Ascending aorta (tissue), 2 donors: Measurements from ENCODE around the gene SIM2. TPM values are rescaled to one million over a fixed set of nuclear protein-coding genes. Genes with fewer than 3 reads are reported as not detected.

ENCODE experiments used
- DNase-seq, 2 donors: peaks; one replicate each; pipeline ENCODE4 v3.0.0-alpha.2; 2019; ENCODE audit warnings: low spot score in 2 of 2
- H3K27ac ChIP-seq, 2 donors: fragments of 200-600 bp; sonication (generic); one replicate each; pipeline ENCODE4 v1.5.1; 2016 to 2017; ENCODE audit warnings: mild to moderate bottlenecking in 1 of 2
- H3K27me3 ChIP-seq: fragments of 200-600 bp; sonication (generic); one replicate; pipeline ENCODE4 v1.5.1; 2017
- H3K36me3 ChIP-seq, 2 donors: fragments of 200-600 bp; sonication (generic); one replicate each; pipeline ENCODE4 v1.5.1; 2016
- H3K4me1 ChIP-seq, 2 donors: fragments of 200-600 bp; sonication (generic); one replicate each; pipeline ENCODE4 v1.5.1; 2016 to 2017; ENCODE audit warnings: mild to moderate bottlenecking in 1 of 2
- H3K4me3 ChIP-seq, 2 donors: fragments of 200-600 bp; sonication (generic); one replicate each; pipeline ENCODE4 v1.5.1; 2016 to 2017; ENCODE audit warnings: mild to moderate bottlenecking in 1 of 2
- H3K9me3 ChIP-seq, 2 donors: fragments of 200-600 bp; sonication (generic); one replicate each; pipeline ENCODE4 v1.5.1; 2016
- CTCF ChIP-seq, 3 experiments: fragments of 200-600 bp in 2 of 3; fragments of 450-650 bp in 1 of 3; sonication (generic) in 2 of 3; IDR thresholded peaks; one replicate each; pipeline ENCODE4 v1.5.1; 2016 to 2019; ENCODE audit warnings: antibody characterized with exemption in 3 of 3, mild to moderate bottlenecking in 1 of 3, moderate library complexity in 1 of 3
- intact Hi-C: fragments of 100-400 bp; cut with DNase I; formaldehyde crosslinking; loops from one replicate; pipeline ENCODE4 v1.15.1; 2023
- total RNA-seq: library from RNA; depleted of rRNA; stranded (reverse); fragments of >200 nt; gene quantifications from one replicate; pipeline ENCODE4 v1.1.0, GENCODE V29; 2016

Gene SIM2
- total RNA-seq, 1 donor from 2014 or later: not detected

- H3K27ac ChIP-seq: no peak overlapping the region
- H3K4me1 ChIP-seq: peaks cover 20 to 44% of the 10 kb centered on the region in 2 donors
- H3K4me3 ChIP-seq: peak overlapping the region; percentile 37 to 65
- TF ChIP-seq CTCF (IDR thresholded peaks at IDR 0.05): no peak
- no peaks in the 10 kb centered on the region for H3K9me3 ChIP-seq
- intact Hi-C loops: no loop called here
- H3K36me3 ChIP-seq: no peaks in the 10 kb centered on the region
- H3K27me3 ChIP-seq: peaks cover 66% of the 10 kb centered on the region
- no peak for DNase-seq
Measured at GRCh38 chr21:36700295-36700970, 1.5 kb downstream of the SIM2 start.

GRCh38 chr21:36700971-36701755 is 2.2 kb downstream of the SIM2 start:
- Histone ChIP-seq H3K4me3 (peak overlapping the region; percentile 37 to 65), H3K36me3 (no peaks in the 10 kb centered on the region), H3K9me3 (no peaks in the 10 kb centered on the region), H3K27ac (no peak overlapping the region), H3K27me3 (peaks cover 66% of the 10 kb centered on the region), H3K4me1 (peaks cover 20 to 45% of the 10 kb centered on the region in 2 donors)
- no peak for DNase-seq
- no peak for TF ChIP-seq CTCF (IDR thresholded peaks at IDR 0.05)
- intact Hi-C loops: no loop called here

GRCh38 chr21:36701756-36702621 is 3.1 kb downstream of the SIM2 start:
- no peaks in the 10 kb centered on the region for H3K36me3 ChIP-seq
- H3K4me1 ChIP-seq: peaks cover 20 to 44% of the 10 kb centered on the region in 2 donors
- TF ChIP-seq CTCF (IDR thresholded peaks at IDR 0.05): no peak
- H3K9me3 ChIP-seq: no peaks in the 10 kb centered on the region
- intact Hi-C loops: no loop called here
- DNase-seq: no peak
- peak overlapping the region in 1 of 2 donors; percentile 37 for H3K4me3 ChIP-seq
- peaks cover 66% of the 10 kb centered on the region for H3K27me3 ChIP-seq
- no peak overlapping the region for H3K27ac ChIP-seq

- peaks cover 65% of the 10 kb centered on the region for H3K27me3 ChIP-seq
- no peak for TF ChIP-seq CTCF (IDR thresholded peaks at IDR 0.05)
- no peak for DNase-seq
- H3K9me3 ChIP-seq: no peaks in the 10 kb centered on the region
- H3K4me1 ChIP-seq: peaks cover 20 to 40% of the 10 kb centered on the region in 2 donors
- H3K36me3 ChIP-seq: no peaks in the 10 kb centered on the region
- intact Hi-C loops: no loop called here
- no peak overlapping the region for H3K27ac ChIP-seq
- H3K4me3 ChIP-seq: no peak overlapping the region
Measured at GRCh38 chr21:36702622-36702968, 3.7 kb downstream of the SIM2 start.

GRCh38 chr21:36703123-36703522 is 4.2 kb downstream of the SIM2 start:
- Histone ChIP-seq H3K4me3 (no peak overlapping the region), H3K36me3 (no peaks in the 10 kb centered on the region), H3K27ac (no peak overlapping the region), H3K4me1 (peaks cover 20 to 43% of the 10 kb centered on the region in 2 donors), H3K27me3 (peaks cover 65% of the 10 kb centered on the region), H3K9me3 (no peaks in the 10 kb centered on the region)
- no peak for DNase-seq
- intact Hi-C loops: no loop called here
- TF ChIP-seq CTCF (IDR thresholded peaks at IDR 0.05): no peak
